Measurements from ENCODE around the gene ATP5ME.
A peak's percentile ranks its signal among the peaks of the same experiment; 100 is the strongest.
"Not testable (repeated sequence)": the region's sequence is repeated elsewhere in the genome, so short reads cannot be mapped to it uniquely, and the experiment has no call there.

ATP5ME gene

DNA sequence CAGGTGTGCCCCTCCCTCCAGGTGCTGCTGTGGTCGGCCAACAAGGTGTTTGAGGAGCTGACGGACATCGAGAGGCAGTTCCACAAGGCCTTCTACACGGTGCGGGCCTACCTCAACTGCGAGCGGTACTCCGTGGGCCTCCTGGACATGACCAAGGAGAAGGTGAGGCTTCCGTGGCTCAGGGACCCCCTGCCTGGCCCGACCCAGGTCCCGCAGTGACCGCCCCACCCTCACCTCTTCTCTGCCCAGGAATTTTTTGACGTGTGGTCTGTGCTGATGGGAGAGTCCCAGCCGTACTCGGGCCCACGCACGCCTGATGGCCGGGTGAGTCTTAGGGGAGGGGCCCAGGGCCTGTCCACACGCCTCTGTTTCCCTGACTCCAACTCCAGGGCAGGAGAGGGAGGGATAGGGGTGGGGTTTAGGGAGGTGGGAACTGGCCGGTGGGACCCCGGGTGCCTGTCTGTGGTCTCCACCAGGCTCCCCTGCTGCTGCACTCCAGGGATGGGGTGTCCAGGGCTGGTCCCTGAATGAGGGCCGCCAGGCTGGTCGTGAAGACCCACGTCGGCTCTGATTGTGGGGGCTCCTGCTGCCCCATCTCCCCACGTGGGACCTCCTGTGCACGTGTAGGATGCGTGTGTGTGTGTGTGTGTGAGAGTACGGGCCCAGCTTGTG lies 20.1 kb downstream of the ATP5ME start:
- DNase-seq, result no peak

DNA sequence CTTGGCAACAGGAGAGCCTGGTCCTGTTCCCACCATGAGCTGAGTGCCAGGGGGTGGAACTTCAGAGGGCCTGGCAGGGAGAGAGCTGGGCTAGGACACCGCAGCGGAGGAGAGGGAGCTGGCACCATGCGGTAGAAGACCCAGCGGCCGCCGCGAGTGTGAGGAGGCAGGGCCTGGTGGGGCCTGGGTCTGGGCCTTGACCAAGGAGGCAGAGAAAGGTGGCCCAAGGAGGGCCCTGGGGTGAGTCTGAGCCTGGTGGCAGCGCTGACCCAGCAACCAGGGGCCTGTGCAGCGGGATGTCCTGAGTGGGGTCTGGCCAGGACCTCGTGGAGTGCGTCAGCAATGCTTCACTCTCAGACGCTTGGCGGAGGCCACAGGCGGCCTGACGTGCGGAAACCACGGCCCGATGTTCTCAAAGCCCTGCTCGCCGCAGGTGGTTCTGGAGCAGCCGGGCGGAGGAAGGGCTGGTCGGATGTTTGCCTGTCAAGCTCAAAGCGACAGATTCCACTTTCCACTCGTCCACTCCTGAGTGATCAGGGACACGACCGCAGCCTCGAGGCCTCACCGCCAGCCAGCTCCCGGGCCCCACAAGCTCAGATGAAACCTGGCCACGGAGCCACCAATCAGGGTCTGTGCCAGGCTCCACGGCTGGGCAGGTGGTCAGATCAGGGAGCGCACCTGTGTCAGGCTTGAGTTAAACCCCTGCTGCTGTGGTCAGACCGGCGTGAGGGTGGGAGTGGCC lies 20.8 kb downstream of the ATP5ME start:
- no peak for DNase-seq

DNA sequence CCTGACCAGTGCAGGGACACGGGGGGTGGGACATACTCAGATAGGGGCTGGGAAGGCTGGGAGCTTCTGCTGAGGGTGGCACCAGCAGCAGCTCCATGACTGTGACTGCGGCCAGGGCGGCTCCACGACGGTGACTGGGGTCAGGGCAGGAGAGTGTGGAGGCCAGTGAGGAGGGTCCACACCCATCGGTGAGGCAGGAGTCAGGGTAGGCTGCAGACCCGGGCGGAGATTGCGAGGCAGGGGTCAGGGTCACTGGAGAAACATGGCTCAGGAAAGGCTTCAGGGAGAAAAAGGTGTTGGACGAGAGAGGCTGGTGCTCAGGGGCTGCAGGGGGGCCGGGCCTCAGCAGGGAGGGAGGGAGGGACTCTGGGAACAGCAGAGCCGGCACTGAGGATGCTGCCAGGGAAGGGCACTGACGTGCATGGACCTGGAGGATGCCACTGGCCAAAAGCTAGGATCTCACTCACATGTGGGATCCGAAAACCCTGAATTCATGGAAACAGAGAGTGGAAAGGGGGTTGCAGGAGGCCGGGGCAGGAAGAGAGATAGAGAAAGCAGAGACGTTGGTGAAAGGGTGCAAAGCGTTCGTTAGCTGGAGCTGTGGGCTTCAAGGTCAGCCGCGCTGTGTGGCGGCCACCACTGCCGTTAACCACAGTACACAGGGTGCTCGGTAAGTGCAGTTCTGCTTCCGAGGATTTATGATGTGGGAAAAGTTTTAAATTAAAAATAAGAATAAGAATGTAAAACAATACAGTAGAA lies 22.0 kb downstream of the ATP5ME start:
- DNase-seq, result no peak

DNA sequence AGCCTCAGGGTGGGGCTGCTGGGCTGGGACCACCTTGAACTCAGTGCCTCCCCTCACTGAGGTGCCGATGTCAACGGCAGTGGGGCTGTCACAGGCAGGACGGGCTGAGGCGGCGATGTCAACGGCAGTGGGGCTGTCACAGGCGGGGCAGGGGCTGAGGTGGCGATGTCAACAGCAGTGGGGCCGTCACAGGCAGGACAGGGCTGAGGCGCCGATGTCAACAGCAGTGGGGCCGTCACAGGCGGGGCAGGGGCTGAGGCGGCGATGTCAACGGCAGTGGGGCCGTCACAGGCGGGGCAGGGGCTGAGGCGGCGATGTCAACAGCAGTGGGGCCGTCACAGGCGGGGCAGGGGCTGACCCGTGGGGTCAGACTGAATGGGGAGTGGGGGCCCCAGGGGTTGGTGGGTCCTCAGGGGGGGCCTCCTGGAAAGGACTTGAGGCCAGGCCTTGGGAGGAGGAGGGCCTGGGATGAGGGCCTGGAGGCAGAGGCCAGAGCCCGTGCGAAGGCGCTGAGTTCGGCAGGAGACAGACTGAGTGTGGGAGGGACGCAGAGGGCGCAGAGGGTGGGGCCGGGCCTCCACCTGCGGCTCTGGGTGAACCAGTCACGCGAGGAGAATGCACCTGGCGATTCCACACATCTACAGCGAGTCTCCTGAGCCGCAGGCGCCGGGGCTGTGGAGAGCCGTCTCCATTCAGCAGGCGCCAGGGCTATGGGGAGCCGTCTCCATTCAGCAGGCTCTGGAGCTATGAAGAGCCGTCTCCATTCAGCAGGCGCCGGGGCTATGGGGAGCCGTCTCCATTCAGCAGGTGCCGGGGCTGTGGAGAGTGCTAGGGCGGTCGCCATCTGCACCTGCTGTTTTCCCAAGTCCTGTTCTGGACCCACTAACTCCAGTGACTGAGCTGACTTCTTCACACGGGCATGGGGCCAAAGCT lies 22.9 kb downstream of the ATP5ME start:
- DNase-seq, result peak; percentile 22

DNA sequence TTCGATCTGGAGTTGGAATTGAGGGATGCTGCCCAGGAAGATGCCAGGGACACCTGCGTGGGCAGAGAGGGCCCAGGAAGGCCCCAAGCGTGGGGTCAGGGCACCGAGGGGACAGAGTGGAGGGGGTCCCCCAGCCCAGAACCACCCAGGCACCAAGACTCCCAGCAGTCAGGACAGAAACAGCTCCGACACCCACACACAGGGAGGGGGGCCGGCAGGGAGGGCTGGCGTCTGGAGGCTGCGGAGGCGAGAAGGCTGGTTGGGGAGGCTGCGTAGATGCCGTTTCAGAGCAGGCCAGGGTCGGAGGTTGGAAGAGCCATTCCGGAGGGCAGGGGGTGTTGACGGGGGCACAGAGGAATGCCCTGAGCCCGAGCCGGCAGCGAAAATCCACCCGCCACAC lies 23.6 kb downstream of the ATP5ME start:
- no peak for DNase-seq

DNA sequence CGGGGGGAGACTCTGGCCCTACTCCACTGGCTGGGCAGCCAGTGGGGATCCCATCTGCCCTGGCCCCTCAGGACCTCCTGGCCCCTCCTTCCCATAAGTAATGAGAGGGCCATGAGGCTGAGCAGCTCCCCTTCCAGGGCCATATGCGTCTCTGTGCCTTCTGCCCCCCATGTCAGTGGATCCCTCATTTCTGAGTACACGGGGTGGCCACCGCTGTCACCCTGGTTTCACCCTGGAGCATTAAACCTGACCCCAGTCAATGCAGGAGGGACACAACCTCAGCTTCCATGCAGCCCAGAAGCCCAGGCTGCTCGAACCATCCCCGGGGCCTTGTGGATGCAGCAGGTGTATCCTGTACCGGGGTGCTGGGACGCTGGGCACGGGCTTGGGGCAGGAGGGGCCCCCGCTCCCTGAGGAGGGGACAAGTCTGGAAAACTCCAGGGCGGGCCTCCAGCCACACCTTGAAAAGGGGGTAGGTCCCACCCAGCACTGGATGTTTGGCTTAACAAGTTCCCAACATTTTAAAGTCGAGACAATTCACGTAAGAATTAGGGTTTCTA lies 24.2 kb downstream of the ATP5ME start:
- DNase-seq, result no peak

DNA sequence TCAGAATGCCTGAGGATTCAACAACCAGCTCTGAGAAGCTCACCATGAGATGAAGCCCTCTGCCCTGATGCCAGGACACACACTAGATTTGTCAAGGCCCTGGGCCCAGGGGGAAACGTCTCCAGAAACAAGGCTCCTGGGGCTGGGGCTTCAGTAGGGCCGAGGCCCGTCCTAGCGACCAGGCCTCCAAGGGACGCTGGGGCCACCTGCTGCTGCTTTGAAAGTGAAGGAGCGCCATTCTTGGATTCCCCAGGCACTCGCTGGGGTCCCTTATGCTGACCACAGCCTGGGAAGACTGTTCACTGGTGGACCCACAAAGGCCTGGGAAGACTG lies 24.8 kb downstream of the ATP5ME start:
- DNase-seq, result no peak

DNA sequence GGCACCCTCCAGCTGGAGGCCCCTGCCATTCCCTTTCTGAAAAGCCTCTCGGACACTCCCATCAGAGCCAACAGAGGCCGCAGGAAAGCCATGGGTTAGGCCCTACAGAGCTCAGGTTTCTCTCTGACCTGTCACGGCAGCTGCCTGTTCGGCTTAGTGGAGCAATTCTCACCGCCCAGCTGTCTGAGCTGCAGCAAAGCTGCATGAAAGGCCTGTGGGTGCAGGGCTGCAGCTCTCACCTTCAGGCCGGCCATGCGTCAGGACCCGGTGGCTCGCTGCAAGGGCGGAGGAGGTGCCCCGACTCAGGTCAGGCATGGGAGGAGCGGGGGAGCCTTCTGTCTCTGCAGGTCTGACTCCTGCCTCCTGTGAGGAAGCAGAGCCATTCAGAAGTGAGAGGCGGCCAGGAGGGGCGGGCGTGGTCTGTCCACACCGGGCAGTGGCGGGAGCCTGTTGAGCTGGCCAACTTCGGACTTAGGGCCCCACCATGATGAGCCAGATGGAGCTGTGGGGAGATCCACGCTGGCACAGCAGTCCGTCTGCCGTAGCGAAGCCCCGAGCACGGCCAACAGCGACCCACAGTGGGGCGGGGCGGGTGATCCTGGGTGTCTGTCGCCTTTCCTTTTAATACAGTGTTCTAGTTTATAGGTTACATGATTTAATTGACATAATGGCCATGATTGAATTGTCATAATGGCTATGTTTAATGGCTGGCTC lies 25.3 kb downstream of the ATP5ME start:
- DNase-seq, result no peak

DNA sequence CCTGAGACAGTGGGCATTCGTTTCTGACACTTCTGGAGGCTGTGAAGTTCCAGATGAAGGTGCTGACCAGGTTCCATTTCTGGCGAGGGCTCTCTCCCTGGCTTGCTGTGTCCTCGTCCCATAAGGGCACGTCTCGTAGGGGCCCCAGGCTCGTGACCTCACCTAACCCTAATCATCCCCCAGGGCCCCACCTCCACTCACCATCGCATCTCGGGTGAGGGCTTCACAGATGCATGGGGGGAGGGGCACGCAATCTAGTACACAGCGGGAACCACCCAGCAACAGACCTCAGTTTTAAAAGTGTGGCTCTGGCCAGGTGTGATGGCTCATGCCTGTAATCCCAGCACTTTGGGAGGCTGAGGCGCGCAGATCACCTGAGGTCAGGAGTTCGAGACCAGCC lies 26.6 kb downstream of the ATP5ME start:
- DNase-seq, result no peak

DNA sequence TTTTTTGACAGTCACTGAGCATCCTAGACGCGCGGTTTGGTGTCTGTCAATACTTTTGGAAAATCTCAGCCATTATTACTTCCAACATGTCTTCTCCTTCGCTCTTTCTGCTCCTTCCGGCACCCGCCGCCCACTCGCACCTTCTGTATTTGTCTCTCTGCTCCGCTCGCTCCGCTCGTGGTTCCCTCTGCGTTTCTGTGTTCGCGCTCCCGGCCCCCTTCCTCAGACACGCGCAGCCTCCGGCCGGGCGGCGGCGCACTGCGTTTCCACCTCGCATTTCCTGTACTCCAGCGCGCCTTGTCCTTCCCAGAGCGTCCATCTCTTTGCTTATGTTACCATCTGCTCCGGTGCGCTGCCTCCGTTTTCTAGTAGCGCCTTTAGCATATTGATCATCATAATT lies 27.6 kb downstream of the ATP5ME start:
- no peak for DNase-seq

DNA sequence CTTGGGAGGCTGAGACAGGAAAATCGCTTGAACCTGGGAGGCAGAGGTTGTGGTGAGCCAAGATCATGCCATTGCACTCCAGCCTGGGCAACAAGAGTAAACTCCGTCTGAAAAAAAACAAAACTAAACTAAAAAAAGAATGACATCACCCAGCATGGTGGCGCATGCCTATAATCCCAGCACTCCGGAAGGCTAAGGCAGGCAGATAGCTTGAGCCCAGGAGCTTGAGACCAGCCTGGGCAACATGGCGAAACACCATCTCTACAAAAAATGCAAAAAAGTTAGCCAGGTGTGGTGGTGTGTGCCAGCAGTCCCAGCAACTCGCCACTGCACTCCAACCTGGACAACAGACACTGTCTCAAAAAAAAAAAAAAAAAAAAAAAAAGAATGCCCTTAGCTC lies 31.7 kb downstream of the ATP5ME start:
- DNase-seq, result not testable (repeated sequence)

DNA sequence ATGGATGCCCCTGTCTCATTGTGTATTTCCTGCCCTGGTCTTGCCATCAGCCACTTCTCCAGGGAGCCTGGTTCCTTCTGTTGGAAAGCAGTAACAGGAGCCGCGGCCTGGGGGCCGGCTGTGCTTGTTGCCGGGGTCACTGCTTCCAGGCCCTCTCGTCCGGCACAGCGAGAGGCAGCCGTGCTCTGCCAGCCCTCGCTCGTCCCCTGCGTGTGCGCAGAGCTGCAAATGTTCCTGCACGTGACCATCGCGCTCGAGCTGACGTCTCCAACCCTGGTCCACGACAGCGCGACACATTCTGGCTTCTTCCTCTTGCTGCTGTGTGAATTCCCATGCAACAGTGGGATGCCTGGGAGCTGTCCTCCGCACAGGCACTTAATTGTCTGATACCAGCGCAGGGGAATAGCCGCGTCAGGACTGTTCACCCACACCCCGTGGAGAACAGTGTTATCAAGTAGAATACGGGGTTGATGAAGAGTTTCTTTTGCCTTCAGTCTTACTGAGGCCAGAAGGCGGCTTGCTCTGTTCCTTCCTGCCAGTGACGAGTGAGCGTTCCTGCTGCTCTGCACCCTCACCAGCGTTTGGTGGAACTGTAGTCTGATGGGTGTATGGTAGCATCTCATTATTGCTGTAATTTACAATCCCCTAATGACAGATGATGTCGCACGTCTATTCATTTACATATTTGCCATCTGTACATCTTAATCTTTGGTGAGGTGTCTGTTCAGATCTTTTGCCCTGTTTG lies 36.4 kb downstream of the ATP5ME start:
- no peak for DNase-seq

DNA sequence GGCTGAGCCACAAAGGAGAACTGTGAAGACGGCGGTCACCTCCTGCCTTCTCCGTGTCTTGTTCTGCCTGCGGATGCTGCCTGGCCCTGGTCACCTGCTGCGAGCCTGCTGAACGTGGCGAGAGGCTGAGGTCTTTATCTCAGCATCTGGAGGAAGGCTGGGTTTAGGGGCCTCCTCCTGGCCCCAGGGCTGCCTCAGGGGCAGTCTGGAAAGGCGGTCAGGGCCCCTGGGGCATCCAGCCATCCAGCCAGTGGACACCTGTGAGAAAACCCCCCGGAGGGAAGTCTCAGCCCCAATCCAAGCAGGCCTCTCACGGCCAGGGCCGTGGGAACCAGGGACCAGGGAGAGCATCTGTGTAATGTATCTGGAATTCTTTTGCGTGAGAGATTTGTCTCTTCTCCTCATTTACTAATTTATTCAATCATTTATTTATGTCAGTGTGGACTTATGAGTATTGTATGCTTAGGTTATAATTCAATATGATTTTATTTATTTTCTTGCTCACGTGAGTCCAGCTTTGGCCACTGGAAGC lies 37.4 kb downstream of the ATP5ME start:
- no peak for DNase-seq

DNA sequence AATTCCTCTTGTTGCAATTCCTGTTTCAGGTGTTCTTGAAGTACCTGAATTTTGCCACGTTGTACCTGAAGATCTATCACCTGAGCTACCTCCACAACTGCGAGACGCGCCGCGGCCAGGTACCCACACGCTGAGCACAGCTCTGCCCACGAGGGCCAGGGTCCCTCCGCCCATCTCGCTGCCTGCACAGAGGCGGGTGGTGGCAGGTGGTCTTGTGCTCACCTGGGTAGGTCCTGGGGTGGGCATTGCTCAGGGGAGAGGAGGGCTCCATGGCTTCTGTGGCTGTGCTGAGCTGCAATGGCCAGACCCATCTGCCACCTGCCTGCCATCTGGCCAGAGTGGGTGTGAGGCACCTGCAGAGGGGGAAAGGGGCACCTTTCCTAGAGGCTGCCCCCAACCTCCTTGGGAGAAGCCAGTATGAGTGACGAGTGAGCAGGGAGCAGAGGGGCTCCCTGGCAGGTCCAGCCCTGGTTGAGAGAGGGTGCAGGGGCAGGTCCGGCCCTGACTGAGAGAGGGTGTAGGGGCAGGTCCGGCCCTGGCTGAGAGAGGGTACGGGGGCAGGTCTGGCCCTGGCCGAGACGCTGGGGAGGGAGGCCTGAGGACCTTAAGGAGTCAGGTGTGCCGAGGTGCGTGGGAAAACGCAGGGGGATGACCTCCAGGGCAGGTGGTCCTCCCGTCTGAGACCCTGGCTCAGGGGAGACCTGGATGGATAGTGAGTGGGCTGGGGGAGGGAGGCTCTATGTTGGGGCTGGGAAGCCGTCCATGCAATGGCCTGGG lies 38.0 kb downstream of the ATP5ME start:
- no peak for DNase-seq

DNA sequence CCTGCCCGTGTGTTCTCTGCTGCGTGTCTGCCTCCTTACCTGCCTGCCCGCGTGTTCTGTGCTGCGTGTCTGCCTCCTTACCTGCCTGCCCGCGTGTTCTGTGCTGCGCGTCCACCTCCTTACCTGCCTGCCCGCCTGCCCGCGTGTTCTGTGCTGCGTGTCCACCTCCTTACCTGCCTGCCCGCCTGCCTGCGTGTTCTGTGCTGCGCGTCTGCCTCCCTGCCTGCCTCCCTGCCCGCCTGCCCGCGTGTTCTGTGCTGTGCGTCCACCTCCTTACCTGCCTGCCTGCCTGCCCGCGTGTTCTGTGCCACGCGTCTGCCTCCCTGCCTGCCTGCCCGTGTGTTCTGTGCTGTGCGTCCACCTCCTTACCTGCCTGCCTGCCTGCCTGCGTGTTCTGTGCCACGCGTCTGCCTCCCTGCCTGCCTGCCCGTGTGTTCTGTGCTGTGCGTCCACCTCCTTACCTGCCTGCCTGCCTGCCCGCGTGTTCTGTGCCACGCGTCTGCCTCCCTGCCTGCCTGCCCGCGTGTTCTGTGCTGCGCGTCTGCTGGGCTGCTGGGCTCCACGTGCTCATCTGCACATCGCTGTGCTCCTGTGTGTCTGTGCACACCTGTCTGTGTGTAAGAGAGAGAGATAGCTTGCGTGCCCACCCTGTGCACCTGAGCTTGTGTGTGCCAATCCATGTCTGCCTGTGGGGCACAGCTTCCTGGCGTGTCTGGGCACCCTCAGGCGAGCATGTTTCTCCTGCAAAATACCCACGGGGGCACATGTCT lies 38.8 kb downstream of the ATP5ME start:
- DNase-seq, result not testable (repeated sequence)

DNA sequence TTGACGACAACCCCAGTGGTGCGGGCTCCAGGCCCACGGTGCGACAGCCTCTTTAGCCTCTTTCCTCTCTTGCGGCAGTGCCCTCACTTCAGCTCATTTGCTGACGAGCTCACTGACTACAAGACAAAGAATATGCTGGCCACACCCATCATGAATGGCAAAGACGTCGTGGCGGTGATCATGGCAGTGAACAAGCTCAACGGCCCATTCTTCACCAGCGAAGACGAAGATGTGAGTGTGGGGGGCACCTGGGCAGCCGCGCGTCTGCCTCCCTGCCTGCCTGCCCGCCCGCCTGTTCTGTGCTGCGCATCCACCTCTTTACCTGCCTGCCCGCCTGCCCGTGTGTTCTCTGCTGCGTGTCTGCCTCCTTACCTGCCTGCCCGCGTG lies 39.5 kb downstream of the ATP5ME start:
- no peak for DNase-seq

DNA sequence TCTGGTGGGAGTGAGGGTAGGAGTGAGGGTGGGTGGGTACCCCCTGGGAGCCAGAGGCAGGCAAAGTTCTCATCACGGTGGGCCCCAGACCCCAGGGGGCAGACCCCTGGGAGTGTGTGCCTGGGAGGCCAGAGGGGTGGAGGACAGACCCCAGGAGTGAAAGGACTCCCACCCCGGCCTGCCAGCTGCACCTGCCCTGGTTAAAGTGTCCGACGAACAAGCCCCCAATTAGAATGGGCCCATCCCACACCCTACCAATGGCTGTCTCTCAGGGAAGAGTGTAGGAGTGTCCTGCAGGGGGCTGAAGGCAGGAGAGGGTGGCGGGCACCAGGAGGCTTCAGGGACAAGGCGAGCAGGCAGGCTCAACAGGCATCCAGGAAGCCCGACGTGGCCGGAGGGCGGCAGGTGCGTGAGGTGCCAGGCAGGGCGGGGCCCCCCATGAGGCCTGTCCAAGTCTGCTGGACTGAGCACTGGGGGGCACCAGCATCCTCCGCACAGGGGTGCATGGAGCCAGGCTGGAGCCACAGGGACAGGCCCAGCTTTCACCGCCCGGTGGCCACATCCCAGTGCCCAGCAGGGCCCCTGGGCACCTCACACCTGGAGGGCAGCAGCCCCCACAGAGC lies 40.0 kb downstream of the ATP5ME start:
- no peak for DNase-seq

DNA sequence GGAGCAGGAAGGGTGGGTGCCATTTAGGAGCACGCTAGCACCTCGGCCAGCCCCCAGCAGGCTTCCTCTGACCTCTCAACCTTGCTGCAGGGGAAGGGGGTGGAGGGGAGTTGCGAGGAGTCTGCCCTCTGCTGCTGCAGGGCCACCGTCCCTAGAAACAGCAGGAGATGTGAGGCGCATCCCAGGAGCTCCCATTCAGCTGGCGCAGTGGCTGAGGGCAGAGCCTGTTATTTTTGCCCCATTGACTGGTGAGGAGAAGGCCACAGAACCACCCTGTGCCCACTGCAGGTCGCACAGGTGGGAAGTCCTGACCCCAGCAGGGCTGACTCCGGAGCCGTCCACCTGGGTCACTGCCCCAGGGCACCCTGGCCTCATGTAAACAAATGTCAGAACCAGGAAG lies 40.7 kb downstream of the ATP5ME start:
- no peak for DNase-seq

DNA sequence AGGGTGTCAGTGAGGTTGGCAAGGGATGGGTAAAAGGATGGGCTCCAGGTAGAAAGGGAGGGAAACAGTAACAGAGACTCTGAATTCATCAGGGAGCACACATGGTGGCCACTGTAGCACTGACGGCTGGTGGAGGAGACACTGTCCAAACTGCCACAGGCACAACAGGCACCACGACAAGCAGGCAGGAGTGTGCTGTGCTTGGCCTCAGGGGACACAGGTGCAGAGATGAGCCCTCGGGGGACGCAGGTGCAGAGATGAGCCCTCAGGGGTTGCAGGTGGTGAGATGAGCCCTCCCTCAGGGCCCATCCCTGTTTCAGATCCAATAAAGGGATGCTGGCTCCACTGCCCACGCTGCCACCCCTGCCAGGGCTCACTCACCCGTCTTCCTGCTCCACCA lies 41.1 kb downstream of the ATP5ME start:
- DNase-seq, result no peak
